Measurements from ENCODE around the gene RTRAF.

DNA sequence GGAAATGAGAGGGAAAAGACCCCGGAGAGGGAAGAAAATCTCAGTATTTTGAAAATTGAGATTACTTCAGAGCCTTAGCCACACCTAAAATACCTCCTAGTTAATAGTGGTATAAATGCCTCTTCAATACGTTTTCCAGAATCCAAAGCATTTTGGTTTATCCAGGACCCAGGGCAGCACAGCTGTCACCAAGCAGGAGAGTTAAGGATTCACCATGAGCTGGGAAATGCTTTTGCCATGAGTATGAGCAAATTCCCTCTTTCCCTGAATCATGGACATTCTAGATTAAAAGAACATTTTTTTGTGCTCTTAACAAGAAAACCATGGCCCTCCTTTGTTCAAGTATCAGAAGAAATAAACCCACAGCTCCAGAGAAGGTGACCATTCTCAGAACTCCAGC, 21.8 kb upstream of the RTRAF start:
- TF ChIP-seq, protein P1, sequence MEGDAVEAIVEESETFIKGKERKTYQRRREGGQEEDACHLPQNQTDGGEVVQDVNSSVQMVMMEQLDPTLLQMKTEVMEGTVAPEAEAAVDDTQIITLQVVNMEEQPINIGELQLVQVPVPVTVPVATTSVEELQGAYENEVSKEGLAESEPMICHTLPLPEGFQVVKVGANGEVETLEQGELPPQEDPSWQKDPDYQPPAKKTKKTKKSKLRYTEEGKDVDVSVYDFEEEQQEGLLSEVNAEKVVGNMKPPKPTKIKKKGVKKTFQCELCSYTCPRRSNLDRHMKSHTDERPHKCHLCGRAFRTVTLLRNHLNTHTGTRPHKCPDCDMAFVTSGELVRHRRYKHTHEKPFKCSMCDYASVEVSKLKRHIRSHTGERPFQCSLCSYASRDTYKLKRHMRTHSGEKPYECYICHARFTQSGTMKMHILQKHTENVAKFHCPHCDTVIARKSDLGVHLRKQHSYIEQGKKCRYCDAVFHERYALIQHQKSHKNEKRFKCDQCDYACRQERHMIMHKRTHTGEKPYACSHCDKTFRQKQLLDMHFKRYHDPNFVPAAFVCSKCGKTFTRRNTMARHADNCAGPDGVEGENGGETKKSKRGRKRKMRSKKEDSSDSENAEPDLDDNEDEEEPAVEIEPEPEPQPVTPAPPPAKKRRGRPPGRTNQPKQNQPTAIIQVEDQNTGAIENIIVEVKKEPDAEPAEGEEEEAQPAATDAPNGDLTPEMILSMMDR (IDR thresholded peaks at IDR 0.05) = no peak
- no peak for TF ChIP-seq POLR2A (IDR thresholded peaks at IDR 0.05)

All from tibial nerve (tissue), 3 donors.